GM19395 (cell line): ENCODE measurements around the gene FAM78A.
"Not testable (repeated sequence)": the region's sequence is repeated elsewhere in the genome, so short reads cannot be mapped to it uniquely, and the experiment has no call there.

Experiments used
- ATAC-seq: cut with Tn5 transposase; IDR thresholded peaks from one replicate; pipeline ENCODE4 v1.9.1; 2021; ENCODE audit warnings: mild to moderate bottlenecking, moderate library complexity; ENCODE audit not compliant: unreplicated experiment

Gene FAM78A

GRCh38 chr9:131282688-131283422, 6.5 kb upstream of the FAM78A start:
- ATAC-seq = no peak

- no peak for ATAC-seq
These were observed 5.9 kb upstream of the FAM78A start for GRCh38 chr9:131282175-131282574.

GRCh38 chr9:131281119-131281965, 5.0 kb upstream of the FAM78A start:
- ATAC-seq = no peak

GRCh38 chr9:131280660-131281059, 4.3 kb upstream of the FAM78A start:
- ATAC-seq = no peak

- ATAC-seq = no peak
These were observed 3.7 kb upstream of the FAM78A start for GRCh38 chr9:131279863-131280570.

GRCh38 chr9:131279196-131279862, 3.0 kb upstream of the FAM78A start:
- ATAC-seq = no peak

GRCh38 chr9:131278702-131279111, 2.4 kb upstream of the FAM78A start:
- ATAC-seq = no peak

- ATAC-seq = peak; percentile 33
These were observed 1.8 kb upstream of the FAM78A start for GRCh38 chr9:131277910-131278701.

- peak; percentile 2 for ATAC-seq
These were observed 1.1 kb upstream of the FAM78A start for GRCh38 chr9:131277287-131277909.

- no peak for ATAC-seq
These were observed 579 bp upstream of the FAM78A start for GRCh38 chr9:131276891-131277286.

GRCh38 chr9:131275332-131276093, 797 bp downstream of the FAM78A start:
- ATAC-seq = no peak

- ATAC-seq = no peak
These were observed 1.5 kb downstream of the FAM78A start for GRCh38 chr9:131274674-131275331.

- ATAC-seq = no peak
These were observed 2.2 kb downstream of the FAM78A start for GRCh38 chr9:131273856-131274673.

- ATAC-seq = no peak
These were observed 3.0 kb downstream of the FAM78A start for GRCh38 chr9:131273146-131273855.

- ATAC-seq = no peak
These were observed 4.1 kb downstream of the FAM78A start for GRCh38 chr9:131272212-131272611.

- ATAC-seq = no peak
These were observed 4.8 kb downstream of the FAM78A start for GRCh38 chr9:131271506-131271931.

- not testable (repeated sequence) for ATAC-seq
These were observed 5.4 kb downstream of the FAM78A start for GRCh38 chr9:131271016-131271273.
